CD4-positive, alpha-beta T cell (primary cell): ENCODE measurements around the gene STK32C. TPM values are rescaled to one million over a fixed set of nuclear protein-coding genes. Genes with fewer than 3 reads are reported as not detected.
A peak's percentile ranks its signal among the peaks of the same experiment; 100 is the strongest.

Source experiments
- ATAC-seq: fragments of 200-7000 bp; cut with Tn5 transposase; one replicate; pipeline ENCODE4 v1.10.0; 2022; ENCODE audit warnings: mild to moderate bottlenecking; ENCODE audit not compliant: poor library complexity
- CTCF ChIA-PET: fragments of 350-600 bp; sonication (Branson Sonifier 250); formaldehyde crosslinking; loops from one replicate; lab custom pipeline; 2021; ENCODE audit warnings: antibody characterized with exemption, inconsistent platforms; lab: Charles Lee
- POLR2A ChIA-PET: fragments of 350-600 bp; sonication (Branson Sonifier 250); formaldehyde crosslinking; loops from one replicate; lab custom pipeline; 2021; ENCODE audit warnings: antibody characterized with exemption, inconsistent platforms; lab: Charles Lee
- DNase-seq, 14 experiments: peaks; one replicate each; pipeline ENCODE4 v3.0.0-alpha.2; 2013 to 2020; ENCODE audit warnings: mixed read lengths in 2 of 14
- H3K27ac ChIP-seq, 2 donors: one replicate each; pipeline versions ENCODE4 v1.5.1 to v1.7.0; 2013; ENCODE audit warnings: low read length in 2 of 2, low read depth in 1 of 2, mild to moderate bottlenecking in 1 of 2
- H3K27me3 ChIP-seq, 2 experiments: 1 replicate in 1 of 2; 2 replicates in 1 of 2; pipeline versions ENCODE4 v1.6.1 to v1.7.0; 2013; ENCODE audit warnings: low read length in 2 of 2, control low read depth in 1 of 2, mild to moderate bottlenecking in 1 of 2, moderate library complexity in 1 of 2; ENCODE audit not compliant: insufficient read depth in 2 of 2, control insufficient read depth in 1 of 2
- H3K36me3 ChIP-seq: one replicate; pipeline ENCODE4 v1.6.1; 2013; ENCODE audit warnings: low read length, control low read depth; ENCODE audit not compliant: insufficient read depth
- H3K4me1 ChIP-seq: one replicate; pipeline ENCODE4 v1.6.1; 2013; ENCODE audit warnings: low read length, control low read depth; ENCODE audit not compliant: insufficient read depth
- H3K4me3 ChIP-seq: one replicate; pipeline ENCODE4 v1.5.1; 2013; ENCODE audit warnings: mild to moderate bottlenecking, low read length, moderate library complexity
- H3K9me3 ChIP-seq, 2 experiments: 1 replicate in 1 of 2; 2 replicates in 1 of 2; pipeline versions ENCODE4 v1.6.1 to v1.7.0; 2013; ENCODE audit warnings: low read length in 2 of 2, mild to moderate bottlenecking in 2 of 2, control low read depth in 1 of 2, moderate library complexity in 1 of 2; ENCODE audit not compliant: control insufficient read depth in 1 of 2, insufficient read depth in 1 of 2
- H3K27ac Mint-ChIP-seq: one replicate; pipeline ENCODE4 v1.8.0; 2020; ENCODE audit warnings: mixed read lengths
- H3K27me3 Mint-ChIP-seq: one replicate; pipeline ENCODE4 v1.8.0; 2021; ENCODE audit warnings: mixed read lengths
- H3K36me3 Mint-ChIP-seq: one replicate; pipeline ENCODE4 v1.8.0; 2021; ENCODE audit warnings: low read depth, mixed read lengths
- H3K4me1 Mint-ChIP-seq: one replicate; pipeline ENCODE4 v1.8.0; 2021; ENCODE audit warnings: low read depth, mixed read lengths
- H3K4me3 Mint-ChIP-seq: one replicate; pipeline ENCODE4 v1.8.0; 2020; ENCODE audit warnings: mild to moderate bottlenecking, mixed read lengths
- H3K9me3 Mint-ChIP-seq: one replicate; pipeline ENCODE4 v1.8.0; 2020; ENCODE audit warnings: mixed read lengths
- CTCF ChIP-seq: fragments of 200-600 bp; IDR thresholded peaks from one replicate; pipeline ENCODE4 v1.8.0; 2022; ENCODE audit warnings: antibody characterized with exemption, mild to moderate bottlenecking
- intact Hi-C, 2 experiments: fragments of 100-400 bp; cut with DNase I in 1 of 2; cut with micrococcal nuclease in 1 of 2; formaldehyde crosslinking; loops; one replicate each; pipeline versions ENCODE4 v1.15.1 to v1.9.0; 2023 to 2025; cut with DNase I, micrococcal nuclease
- total RNA-seq, 174 experiments: library from RNA in 2 of 174; stranded (reverse) in 2 of 174; gene quantifications; one replicate each; pipeline ENCODE4 v1.2.3 and lab custom pipeline; 2021 to 2026

STK32C gene
- total RNA-seq, 2 experiments from 2014 or later = 4.9 to 5.2 TPM

GRCh38 chr10:132249824-132250375, 57.9 kb downstream of the STK32C start:
- Mint-ChIP-seq H3K4me3 (no peak overlapping the region), H3K36me3 (no peaks in the 10 kb centered on the region), H3K27me3 (no peaks in the 10 kb centered on the region), H3K27ac (no peak overlapping the region), H3K9me3 (no peaks in the 10 kb centered on the region), H3K4me1 (peaks cover 3% of the 10 kb centered on the region)
- POLR2A ChIA-PET = no interaction called here
- CTCF ChIA-PET = no interaction called here
- no peak overlapping the region for H3K27ac ChIP-seq
- DNase-seq (no peak), ATAC-seq (no peak)
- H3K27me3 ChIP-seq = no peaks in the 10 kb centered on the region
- no peaks in the 10 kb centered on the region for H3K9me3 ChIP-seq
- no peak overlapping the region for H3K4me3 ChIP-seq
- intact Hi-C loops = no loop called here
- no peaks in the 10 kb centered on the region for H3K36me3 ChIP-seq
- no peak for TF ChIP-seq CTCF
- peaks cover 8% of the 10 kb centered on the region for H3K4me1 ChIP-seq

GRCh38 chr10:132249226-132249724, 58.5 kb downstream of the STK32C start:
- Histone ChIP-seq H3K4me1 (peaks cover 6% of the 10 kb centered on the region), H3K9me3 (no peaks in the 10 kb centered on the region), H3K36me3 (no peaks in the 10 kb centered on the region), H3K27me3 (no peaks in the 10 kb centered on the region), H3K27ac (no peak overlapping the region), H3K4me3 (no peak overlapping the region)
- no peak for DNase-seq
- H3K4me3 Mint-ChIP-seq = no peak overlapping the region
- H3K9me3 Mint-ChIP-seq = no peaks in the 10 kb centered on the region
- TF ChIP-seq CTCF = no peak
- H3K36me3 Mint-ChIP-seq = no peaks in the 10 kb centered on the region
- H3K4me1 Mint-ChIP-seq = no peaks in the 10 kb centered on the region
- intact Hi-C loops = no loop called here
- CTCF ChIA-PET = no interaction called here
- no peak for ATAC-seq
- no peaks in the 10 kb centered on the region for H3K27me3 Mint-ChIP-seq
- POLR2A ChIA-PET = no interaction called here
- H3K27ac Mint-ChIP-seq = no peak overlapping the region

GRCh38 chr10:132248455-132249225, 59.1 kb downstream of the STK32C start:
- DNase-seq = peak; percentile 23 to 76 (median 42)
- no peak overlapping the region for H3K27ac Mint-ChIP-seq
- ChIA-PET CTCF (no interaction called here), POLR2A (no interaction called here)
- Histone ChIP-seq H3K27me3 (no peaks in the 10 kb centered on the region), H3K4me3 (peak overlapping the region; percentile 24), H3K36me3 (no peaks in the 10 kb centered on the region), H3K27ac (no peak overlapping the region), H3K4me1 (peaks cover 6% of the 10 kb centered on the region), H3K9me3 (no peaks in the 10 kb centered on the region)
- ATAC-seq = peak; percentile 71
- no peak overlapping the region for H3K4me3 Mint-ChIP-seq
- TF ChIP-seq CTCF = no peak
- H3K27me3 Mint-ChIP-seq = no peaks in the 10 kb centered on the region
- intact Hi-C loops = no loop called here
- no peaks in the 10 kb centered on the region for H3K9me3 Mint-ChIP-seq
- no peaks in the 10 kb centered on the region for H3K4me1 Mint-ChIP-seq
- no peaks in the 10 kb centered on the region for H3K36me3 Mint-ChIP-seq
